Astrocyte (in vitro differentiated cells and primary cell): Measurements from ENCODE around the gene TSPAN2. TPM values are rescaled to one million over a fixed set of nuclear protein-coding genes. Genes with fewer than 3 reads are reported as not detected.
A peak's percentile ranks its signal among the peaks of the same experiment; 100 is the strongest.

Source experiments
- DNase-seq: peaks from one replicate; pipeline ENCODE4 v3.0.0-alpha.2; 2010; ENCODE audit warnings: low read depth
- FAIRE-seq: peaks from 2 replicates; lab custom pipeline; 2011; peaks lifted over from hg19 to GRCh38; lab: Jason Lieb, UNC
- H2AFZ ChIP-seq: 2 replicates; pipeline ENCODE4 v1.6.0; 2012; ENCODE audit warnings: low read depth, low read length, inconsistent platforms
- H3K27ac ChIP-seq: 2 replicates; pipeline ENCODE4 v1.5.1; 2011; ENCODE audit warnings: low read depth, low read length, inconsistent platforms
- H3K27me3 ChIP-seq: 2 replicates; pipeline ENCODE4 v1.6.0; 2011; ENCODE audit warnings: low read length, inconsistent platforms; ENCODE audit not compliant: insufficient read depth
- H3K36me3 ChIP-seq: 2 replicates; pipeline ENCODE4 v1.5.1; 2011; ENCODE audit warnings: low read length, inconsistent platforms; ENCODE audit not compliant: insufficient read depth
- H3K4me1 ChIP-seq: 2 replicates; pipeline ENCODE4 v1.5.1; 2011; ENCODE audit warnings: low read length, inconsistent platforms; ENCODE audit not compliant: insufficient read depth
- H3K4me2 ChIP-seq: 2 replicates; pipeline ENCODE4 v1.6.0; 2012; ENCODE audit warnings: low read length, inconsistent platforms
- H3K4me3 ChIP-seq: 2 replicates; pipeline ENCODE4 v1.5.1; 2011; ENCODE audit warnings: low read depth, mild to moderate bottlenecking, low read length, inconsistent platforms; ENCODE audit not compliant: insufficient read depth
- H3K79me2 ChIP-seq: 2 replicates; pipeline ENCODE4 v1.6.0; 2012; ENCODE audit warnings: mild to moderate bottlenecking, low read length, inconsistent platforms; ENCODE audit not compliant: insufficient read depth
- H3K9ac ChIP-seq: 2 replicates; pipeline ENCODE4 v1.6.0; 2012; ENCODE audit warnings: mild to moderate bottlenecking, low read length, inconsistent platforms
- H3K9me3 ChIP-seq: 2 replicates; pipeline ENCODE4 v1.5.1; 2012; ENCODE audit warnings: low read depth, mild to moderate bottlenecking, low read length, inconsistent platforms; ENCODE audit not compliant: insufficient read depth
- H4K20me1 ChIP-seq: 2 replicates; pipeline ENCODE4 v1.6.0; 2012; ENCODE audit warnings: low read length, inconsistent platforms; ENCODE audit not compliant: insufficient read depth
- H3K27ac Mint-ChIP-seq: one replicate; pipeline ENCODE4 v1.8.0; 2021; ENCODE audit warnings: mild to moderate bottlenecking, mixed read lengths; ENCODE audit not compliant: unreplicated experiment
- H3K27me3 Mint-ChIP-seq: one replicate; pipeline ENCODE4 v1.8.0; 2021; ENCODE audit warnings: low read depth, mixed read lengths; ENCODE audit not compliant: unreplicated experiment
- H3K36me3 Mint-ChIP-seq: one replicate; pipeline ENCODE4 v1.8.0; 2021; ENCODE audit warnings: low read depth, mixed read lengths; ENCODE audit not compliant: unreplicated experiment
- H3K4me1 Mint-ChIP-seq: one replicate; pipeline ENCODE4 v1.8.0; 2021; ENCODE audit warnings: low read depth, mixed read lengths; ENCODE audit not compliant: unreplicated experiment
- H3K4me3 Mint-ChIP-seq: one replicate; pipeline ENCODE4 v1.8.0; 2021; ENCODE audit warnings: mild to moderate bottlenecking, moderate library complexity, mixed read lengths; ENCODE audit not compliant: unreplicated experiment
- H3K9me3 Mint-ChIP-seq: one replicate; pipeline ENCODE4 v1.8.0; 2021; ENCODE audit warnings: mild to moderate bottlenecking, mixed read lengths; ENCODE audit not compliant: unreplicated experiment
- EZH2 ChIP-seq: IDR thresholded peaks from 2 replicates; pipeline ENCODE4 v1.6.1; 2012; ENCODE audit warnings: mild to moderate bottlenecking, low read length, inconsistent platforms; ENCODE audit not compliant: insufficient read depth
- total RNA-seq: library from RNA; stranded (reverse); gene quantifications from 2 replicates; pipeline ENCODE4 v1.2.1, GENCODE V29; 2021
- TF ChIP-seq, protein P1 (sequence below): IDR thresholded peaks from 2 replicates; pipeline ENCODE4 v1.5.1; 2011; ENCODE audit warnings: low read depth, mild to moderate bottlenecking, inconsistent platforms, low read length, moderate library complexity; ENCODE audit not compliant: insufficient read depth

TSPAN2 gene
- total RNA-seq, 1 donor from 2014 or later = 23.7 TPM

DNA sequence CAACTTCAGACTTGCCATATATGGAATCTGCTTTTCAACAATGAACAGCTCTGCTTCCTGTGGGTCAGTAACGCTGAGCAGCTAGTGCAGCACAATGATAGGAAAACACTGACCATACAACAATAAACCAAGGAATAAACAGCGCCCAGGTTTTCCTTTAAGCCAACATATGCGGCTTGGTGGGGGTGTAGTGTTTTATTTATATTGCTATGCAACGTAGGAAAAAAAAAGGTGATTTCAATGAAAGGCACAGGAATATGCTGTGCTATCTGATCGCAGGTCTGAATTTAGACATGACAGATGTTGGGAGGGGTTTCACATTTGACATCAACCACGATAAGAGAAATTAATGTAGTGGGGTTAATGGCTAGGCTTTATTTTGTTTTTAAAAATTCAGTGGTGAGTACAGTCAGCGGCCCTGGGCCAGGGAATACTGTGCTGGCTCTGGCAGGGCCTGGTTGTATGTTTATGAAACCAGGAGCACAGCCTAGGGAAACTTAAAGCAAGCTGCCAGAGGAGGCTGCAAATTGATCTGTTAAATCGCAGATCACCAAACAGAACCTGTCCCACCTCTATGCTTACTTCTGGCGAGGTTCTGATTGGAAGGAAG, 4.3 kb downstream of the TSPAN2 start:
- Histone ChIP-seq H3K27ac (no peak overlapping the region), H3K9ac (peak overlapping the region; percentile 25), H3K4me2 (no peak overlapping the region), H3K9me3 (no peaks in the 10 kb centered on the region), H3K27me3 (peaks cover 3% of the 10 kb centered on the region), H3K36me3 (no peaks in the 10 kb centered on the region), H2AFZ (no peak overlapping the region), H3K79me2 (no peaks in the 10 kb centered on the region), H4K20me1 (no peaks in the 10 kb centered on the region), H3K4me3 (no peak overlapping the region), H3K4me1 (peaks cover 9% of the 10 kb centered on the region)
- DNase-seq (peak; percentile 81), FAIRE-seq (no peak)
- Mint-ChIP-seq H3K27ac (peak overlapping the region; percentile 7), H3K27me3 (peaks cover 3% of the 10 kb centered on the region), H3K36me3 (peaks cover 9% of the 10 kb centered on the region), H3K9me3 (no peaks in the 10 kb centered on the region), H3K4me3 (no peak overlapping the region), H3K4me1 (peaks cover 6% of the 10 kb centered on the region)
- TF ChIP-seq, protein P1, sequence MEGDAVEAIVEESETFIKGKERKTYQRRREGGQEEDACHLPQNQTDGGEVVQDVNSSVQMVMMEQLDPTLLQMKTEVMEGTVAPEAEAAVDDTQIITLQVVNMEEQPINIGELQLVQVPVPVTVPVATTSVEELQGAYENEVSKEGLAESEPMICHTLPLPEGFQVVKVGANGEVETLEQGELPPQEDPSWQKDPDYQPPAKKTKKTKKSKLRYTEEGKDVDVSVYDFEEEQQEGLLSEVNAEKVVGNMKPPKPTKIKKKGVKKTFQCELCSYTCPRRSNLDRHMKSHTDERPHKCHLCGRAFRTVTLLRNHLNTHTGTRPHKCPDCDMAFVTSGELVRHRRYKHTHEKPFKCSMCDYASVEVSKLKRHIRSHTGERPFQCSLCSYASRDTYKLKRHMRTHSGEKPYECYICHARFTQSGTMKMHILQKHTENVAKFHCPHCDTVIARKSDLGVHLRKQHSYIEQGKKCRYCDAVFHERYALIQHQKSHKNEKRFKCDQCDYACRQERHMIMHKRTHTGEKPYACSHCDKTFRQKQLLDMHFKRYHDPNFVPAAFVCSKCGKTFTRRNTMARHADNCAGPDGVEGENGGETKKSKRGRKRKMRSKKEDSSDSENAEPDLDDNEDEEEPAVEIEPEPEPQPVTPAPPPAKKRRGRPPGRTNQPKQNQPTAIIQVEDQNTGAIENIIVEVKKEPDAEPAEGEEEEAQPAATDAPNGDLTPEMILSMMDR = no peak
- no peak for TF ChIP-seq EZH2

DNA sequence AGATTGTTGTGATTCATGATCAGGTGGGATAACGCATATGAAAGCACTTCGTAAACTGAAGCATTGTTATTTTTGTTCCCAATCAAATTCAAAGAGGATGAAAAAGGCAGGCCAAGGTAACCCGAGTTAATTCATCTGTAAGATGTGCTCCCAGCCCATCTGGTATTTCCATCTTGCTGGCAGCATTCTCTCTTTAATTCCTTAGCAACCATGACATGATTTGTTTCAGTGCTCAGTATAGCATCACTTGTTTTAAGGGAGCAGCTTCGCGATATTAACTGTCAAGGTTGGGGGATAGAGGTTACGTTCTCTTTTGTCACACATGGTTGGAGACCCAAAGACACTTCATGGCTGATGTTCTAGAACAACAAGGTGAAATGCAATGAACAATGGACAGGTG, 6.4 kb downstream of the TSPAN2 start:
- Histone ChIP-seq H3K4me3 (no peak overlapping the region), H3K27me3 (peaks cover under 1% of the 10 kb centered on the region), H3K9ac (no peak overlapping the region), H3K79me2 (no peaks in the 10 kb centered on the region), H4K20me1 (no peaks in the 10 kb centered on the region), H3K4me2 (no peak overlapping the region), H2AFZ (no peak overlapping the region), H3K27ac (no peak overlapping the region), H3K9me3 (no peaks in the 10 kb centered on the region), H3K36me3 (no peaks in the 10 kb centered on the region), H3K4me1 (no peaks in the 10 kb centered on the region)
- no peak overlapping the region for H3K27ac Mint-ChIP-seq
- H3K4me3 Mint-ChIP-seq = no peak overlapping the region
- no peaks in the 10 kb centered on the region for H3K9me3 Mint-ChIP-seq
- TF ChIP-seq EZH2 = no peak
- TF ChIP-seq, protein P1 = no peak
- peaks cover 9% of the 10 kb centered on the region for H3K36me3 Mint-ChIP-seq
- no peak for FAIRE-seq
- H3K4me1 Mint-ChIP-seq = peaks cover 5% of the 10 kb centered on the region
- DNase-seq = no peak
- peaks cover 3% of the 10 kb centered on the region for H3K27me3 Mint-ChIP-seq

DNA sequence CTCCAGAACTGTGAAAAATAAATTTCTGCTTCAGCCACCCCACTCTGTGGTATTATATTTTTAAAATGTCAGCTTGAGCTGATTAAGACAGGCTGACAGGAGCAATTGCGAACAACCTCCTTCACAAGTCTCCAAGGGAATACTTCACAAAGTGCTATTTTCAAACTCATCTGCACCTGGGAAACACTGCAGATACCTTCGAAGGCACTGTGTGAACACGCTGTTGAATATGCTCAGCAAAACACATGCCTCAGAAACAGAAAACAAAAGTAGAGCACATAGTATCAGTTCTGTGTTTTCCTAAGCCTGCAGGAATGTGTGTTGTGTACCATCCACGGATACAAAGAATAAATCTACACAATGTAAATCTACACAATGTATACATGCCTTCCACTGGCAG, 10.6 kb downstream of the TSPAN2 start:
- no peaks in the 10 kb centered on the region for H3K9me3 ChIP-seq
- no peak overlapping the region for H3K27ac ChIP-seq
- Mint-ChIP-seq H3K4me3 (no peak overlapping the region), H3K4me1 (peaks cover 11% of the 10 kb centered on the region), H3K36me3 (peaks cover 13% of the 10 kb centered on the region), H3K9me3 (no peaks in the 10 kb centered on the region), H3K27ac (no peak overlapping the region), H3K27me3 (peaks cover 3% of the 10 kb centered on the region)
- no peak overlapping the region for H3K4me3 ChIP-seq
- H3K4me2 ChIP-seq = no peak overlapping the region
- no peaks in the 10 kb centered on the region for H4K20me1 ChIP-seq
- no peaks in the 10 kb centered on the region for H3K36me3 ChIP-seq
- DNase-seq = no peak
- no peaks in the 10 kb centered on the region for H3K79me2 ChIP-seq
- no peak overlapping the region for H2AFZ ChIP-seq
- H3K27me3 ChIP-seq = no peaks in the 10 kb centered on the region
- FAIRE-seq = no peak
- H3K9ac ChIP-seq = no peak overlapping the region
- H3K4me1 ChIP-seq = peaks cover 10% of the 10 kb centered on the region
- TF ChIP-seq, protein P1 = no peak
- TF ChIP-seq EZH2 = no peak
